Stomach (tissue), 9 donors: Measurements from ENCODE around the gene CACNA2D4. TPM values are rescaled to one million over a fixed set of nuclear protein-coding genes. Genes with fewer than 3 reads are reported as not detected.

Experiments used
- DNase-seq, 2 donors: peaks; one replicate each; pipeline versions ENCODE4 v3.0.0 to v3.0.0-alpha.2; 2013 to 2019
- H3K27ac ChIP-seq, 5 donors: fragments of 200-600 bp in 4 of 5; sonication (generic) in 4 of 5; one replicate each; pipeline ENCODE4 v1.5.1; 2013 to 2019; ENCODE audit warnings: mild to moderate bottlenecking in 1 of 5, moderate library complexity in 1 of 5
- H3K27me3 ChIP-seq, 3 donors: fragments of 200-600 bp; sonication (generic); one replicate each; pipeline ENCODE4 v1.5.1; 2017 to 2019; ENCODE audit warnings: mixed run types in 1 of 3
- H3K36me3 ChIP-seq, 4 donors: fragments of 200-600 bp; sonication (generic); 1 replicate in 3 of 4; 2 replicates in 1 of 4; pipeline ENCODE4 v1.5.1; 2016 to 2019
- H3K4me1 ChIP-seq, 4 donors: fragments of 200-600 bp; sonication (generic); one replicate each; pipeline ENCODE4 v1.5.1; 2016 to 2019
- H3K4me3 ChIP-seq, 4 donors: fragments of 200-600 bp; sonication (generic) in 3 of 4; one replicate each; pipeline ENCODE4 v1.5.1; 2016 to 2019; ENCODE audit warnings: mild to moderate bottlenecking in 1 of 4
- H3K9me3 ChIP-seq, 4 donors: fragments of 200-600 bp; sonication (generic); one replicate each; pipeline ENCODE4 v1.5.1; 2016 to 2019
- EP300 ChIP-seq: sonication (generic); formaldehyde crosslinking; IDR thresholded peaks from one replicate; pipeline ENCODE4 v1.6.1; 2017; ENCODE audit warnings: antibody characterized with exemption
- POLR2A ChIP-seq, 4 donors: fragments of 450-650 bp; IDR thresholded peaks; one replicate each; pipeline ENCODE4 v1.6.1; 2016; ENCODE audit warnings: antibody characterized with exemption in 4 of 4, control low read depth in 2 of 4, mild to moderate bottlenecking in 1 of 4, moderate library complexity in 1 of 4
- POLR2AphosphoS5 ChIP-seq, 3 donors: sonication (generic); formaldehyde crosslinking; IDR thresholded peaks; one replicate each; pipeline ENCODE4 v1.6.1; 2016; ENCODE audit warnings: antibody characterized with exemption in 3 of 3
- WGBS, 5 donors: extraction: QIAGEN DNeasy Blood & Tissue Kit in 3 of 5; methylation state at CpG; one replicate each; pipeline versions ENCODE4 v1.1.5 to v1.1.7; 2013 to 2018; 5-methylcytosine and 5-hydroxymethylcytosine counted together
- intact Hi-C: fragments of 100-400 bp; cut with DNase I; formaldehyde crosslinking; loops from one replicate; pipeline ENCODE4 v1.15.1; 2023; ENCODE audit warnings: low total_unique reads
- polyA plus RNA-seq, 3 donors: library from polyadenylated mRNA; stranded (reverse); fragments of 200-250 nt; gene quantifications; one replicate each; pipeline ENCODE4 v1.2.3, GENCODE V29; 2013
- total RNA-seq, 5 donors: library from RNA; depleted of rRNA; stranded (reverse); fragments of >200 nt; gene quantifications; one replicate each; pipeline versions ENCODE4 v1.1.0 to v1.2.3, GENCODE V29; 2014 to 2016
- TF ChIP-seq, protein P1 (sequence below), 7 experiments: fragments of 450-650 bp in 4 of 7; fragments of 200-600 bp in 3 of 7; sonication (generic) in 3 of 7; IDR thresholded peaks; one replicate each; pipeline ENCODE4 v1.5.1; 2016 to 2019; ENCODE audit warnings: antibody characterized with exemption in 7 of 7, control low read depth in 2 of 7, mild to moderate bottlenecking in 1 of 7
- donor health status: healthy with polysubstance abuse.
- donor health status: Bipolar disorder and iron deficiency.
- donor health status: healthy.

The CACNA2D4 gene
- total and polyA plus RNA-seq, 8 donors = 0.58 to 3.5 (median 1.8) TPM; not detected in 1

DNA sequence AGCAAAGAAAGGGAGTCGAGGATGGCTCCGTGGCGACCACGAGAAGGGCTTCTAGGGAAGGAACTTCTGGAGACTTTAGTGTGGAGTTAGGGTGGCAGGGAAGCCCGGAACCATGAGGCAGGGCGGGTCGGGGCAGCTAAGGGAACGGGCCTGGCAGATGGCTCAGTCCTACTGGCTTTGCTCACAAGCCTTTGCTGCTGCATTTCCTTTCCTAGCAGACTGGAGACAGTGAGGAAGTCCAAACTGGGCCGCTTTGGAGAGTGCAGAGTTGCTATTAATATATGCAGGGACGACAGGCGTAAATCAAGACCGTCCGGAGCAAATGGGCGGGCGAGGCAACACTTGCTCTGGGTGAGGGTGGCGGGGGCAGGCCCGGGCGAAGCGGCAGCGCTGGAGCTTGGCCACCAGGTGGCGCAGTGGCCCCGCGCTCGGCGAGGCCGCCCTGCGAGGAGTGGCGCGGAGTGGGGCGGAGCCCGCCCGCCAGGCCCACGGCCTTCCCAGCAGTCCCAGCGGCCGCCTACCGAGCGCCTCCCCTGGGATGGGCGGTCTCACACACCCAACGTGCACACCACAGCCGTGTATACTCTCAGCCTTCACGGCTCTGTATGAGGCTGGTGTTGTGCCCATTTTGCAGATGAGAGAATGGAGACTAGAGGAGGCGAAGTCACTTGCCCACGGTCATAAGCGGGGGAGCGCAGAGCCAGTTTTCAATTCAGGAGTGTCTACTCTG is 122.5 kb downstream of the CACNA2D4 start:
- no peaks in the 10 kb centered on the region for H3K9me3 ChIP-seq
- H3K27me3 ChIP-seq = no peaks in the 10 kb centered on the region
- H3K27ac ChIP-seq = peak overlapping the region; percentile 81 to 92 (median 90)
- peak; percentile 95 to 97 for DNase-seq
- peaks cover 0 to 3% (median 0%) of the 10 kb centered on the region in 4 donors for H3K36me3 ChIP-seq
- H3K4me3 ChIP-seq = peak overlapping the region; percentile 58 to 74 (median 66)
- intact Hi-C loops = loop anchor here (5.0 to 10.0 kb wide), 2 partner anchors 141 to 239 kb away; no protein-coding TSS in a partner anchor
- peaks cover 18 to 39% (median 33%) of the 10 kb centered on the region in 4 donors for H3K4me1 ChIP-seq
- WGBS, 5 donors = 3 to 4% (median 3%) methylated on average over 20 to 45 of the region's 45 CpGs
- TF ChIP-seq, protein P1, sequence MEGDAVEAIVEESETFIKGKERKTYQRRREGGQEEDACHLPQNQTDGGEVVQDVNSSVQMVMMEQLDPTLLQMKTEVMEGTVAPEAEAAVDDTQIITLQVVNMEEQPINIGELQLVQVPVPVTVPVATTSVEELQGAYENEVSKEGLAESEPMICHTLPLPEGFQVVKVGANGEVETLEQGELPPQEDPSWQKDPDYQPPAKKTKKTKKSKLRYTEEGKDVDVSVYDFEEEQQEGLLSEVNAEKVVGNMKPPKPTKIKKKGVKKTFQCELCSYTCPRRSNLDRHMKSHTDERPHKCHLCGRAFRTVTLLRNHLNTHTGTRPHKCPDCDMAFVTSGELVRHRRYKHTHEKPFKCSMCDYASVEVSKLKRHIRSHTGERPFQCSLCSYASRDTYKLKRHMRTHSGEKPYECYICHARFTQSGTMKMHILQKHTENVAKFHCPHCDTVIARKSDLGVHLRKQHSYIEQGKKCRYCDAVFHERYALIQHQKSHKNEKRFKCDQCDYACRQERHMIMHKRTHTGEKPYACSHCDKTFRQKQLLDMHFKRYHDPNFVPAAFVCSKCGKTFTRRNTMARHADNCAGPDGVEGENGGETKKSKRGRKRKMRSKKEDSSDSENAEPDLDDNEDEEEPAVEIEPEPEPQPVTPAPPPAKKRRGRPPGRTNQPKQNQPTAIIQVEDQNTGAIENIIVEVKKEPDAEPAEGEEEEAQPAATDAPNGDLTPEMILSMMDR (IDR thresholded peaks at IDR 0.05) = peak in 5 of 7 experiments; percentile 75 to 99 (median 97)
- TF ChIP-seq POLR2A (IDR thresholded peaks at IDR 0.05) (peak in 1 of 4 donors; percentile 25), EP300 (no peak), POLR2AphosphoS5 (IDR thresholded peaks at IDR 0.05) (peak; percentile 60 to 91 (median 90))

DNA sequence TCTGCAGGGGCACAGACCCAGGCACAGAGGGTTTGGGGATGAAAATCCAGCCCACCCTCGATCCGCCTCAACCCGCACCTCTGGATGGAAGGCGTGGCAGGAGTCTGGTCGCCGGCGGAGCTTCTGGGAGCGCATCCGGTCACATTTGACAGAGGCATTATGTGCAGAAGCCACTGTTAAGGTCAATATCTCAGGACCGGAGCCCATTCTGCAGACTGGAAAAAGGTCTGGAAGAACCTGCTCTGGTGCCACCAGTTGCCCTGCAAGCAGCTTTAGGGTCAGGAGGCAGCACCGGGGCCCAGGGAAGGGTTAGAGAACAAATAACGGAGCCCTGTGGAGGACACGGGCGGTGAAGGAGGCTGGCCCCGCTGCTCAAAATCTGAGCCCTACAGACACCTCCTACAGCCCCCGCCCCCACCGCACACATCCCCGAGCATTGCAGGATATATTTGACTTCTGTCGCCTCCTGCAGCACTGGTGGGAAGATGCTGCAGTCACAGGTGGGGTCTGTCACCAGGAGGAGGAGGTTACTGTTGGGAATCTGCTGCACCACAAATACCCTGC is 123.1 kb downstream of the CACNA2D4 start:
- TF ChIP-seq, protein P1 (IDR thresholded peaks at IDR 0.05) = no peak
- no peak for TF ChIP-seq EP300
- TF ChIP-seq POLR2A (IDR thresholded peaks at IDR 0.05) = no peak
- TF ChIP-seq POLR2AphosphoS5 (IDR thresholded peaks at IDR 0.05) = no peak
- peak overlapping the region in 3 of 4 donors; percentile 4 to 74 (median 58) for H3K4me3 ChIP-seq
- peaks cover 0 to 3% (median 0%) of the 10 kb centered on the region in 4 donors for H3K36me3 ChIP-seq
- no peaks in the 10 kb centered on the region for H3K9me3 ChIP-seq
- H3K27me3 ChIP-seq = no peaks in the 10 kb centered on the region
- WGBS, 5 donors = 43 to 63% (median 47%) methylated on average over 15 to 19 of the region's 19 CpGs
- H3K4me1 ChIP-seq = peaks cover 19 to 45% (median 36%) of the 10 kb centered on the region in 4 donors
- intact Hi-C loops = loop anchor here (5.0 to 10.0 kb wide), 2 partner anchors 142 to 239 kb away; no protein-coding TSS in a partner anchor
- peak overlapping the region in 4 of 5 donors; percentile 46 to 92 (median 89) for H3K27ac ChIP-seq
- no peak for DNase-seq

DNA sequence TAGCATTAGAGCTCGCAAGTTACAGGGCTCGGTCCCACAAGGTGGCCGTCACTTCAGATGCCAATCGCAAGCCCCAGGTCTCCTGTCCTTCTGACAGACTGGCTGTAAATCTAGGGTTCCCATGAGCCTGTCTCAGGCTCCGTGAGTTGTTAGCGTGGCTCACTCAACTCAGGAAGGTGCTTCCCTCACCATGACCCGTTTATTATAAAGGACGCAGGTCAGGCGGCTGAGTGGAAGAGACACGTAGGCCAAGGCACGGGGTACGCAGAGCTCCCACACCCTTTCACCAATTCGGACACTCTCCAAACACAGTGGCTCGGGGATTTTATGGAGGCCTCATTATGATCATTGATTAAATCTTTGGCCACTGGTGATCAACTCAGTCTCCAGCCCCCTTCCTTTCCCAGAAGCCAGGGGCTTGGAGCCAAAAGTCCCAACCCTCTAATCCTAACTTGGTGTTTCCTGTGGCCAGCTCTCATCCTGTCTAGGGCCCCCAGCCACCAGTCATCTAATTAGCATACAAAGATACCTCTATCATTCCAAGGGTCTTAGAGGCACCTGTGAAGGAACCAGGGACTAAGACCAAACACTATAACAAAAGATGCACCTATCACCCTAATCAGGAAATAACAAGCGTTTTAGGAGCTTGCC is 123.9 kb downstream of the CACNA2D4 start:
- TF ChIP-seq, protein P1 (IDR thresholded peaks at IDR 0.05) = no peak
- peaks cover 19 to 46% (median 36%) of the 10 kb centered on the region in 4 donors for H3K4me1 ChIP-seq
- no peak overlapping the region for H3K4me3 ChIP-seq
- peaks cover 0 to 3% (median 0%) of the 10 kb centered on the region in 4 donors for H3K36me3 ChIP-seq
- peak overlapping the region in 1 of 5 donors; percentile 5 for H3K27ac ChIP-seq
- intact Hi-C loops = loop anchor here (5.0 to 10.0 kb wide), 3 partner anchors 142 to 240 kb away; no protein-coding TSS in a partner anchor
- no peaks in the 10 kb centered on the region for H3K27me3 ChIP-seq
- WGBS, 5 donors = 69 to 90% (median 81%) methylated on average over 15 of the region's 15 CpGs
- no peaks in the 10 kb centered on the region for H3K9me3 ChIP-seq
- DNase-seq = no peak
